ENCODE measurements around the gene SCARB1. TPM values are rescaled to one million over a fixed set of nuclear protein-coding genes. Genes with fewer than 3 reads are reported as not detected.

SCARB1 gene
- total RNA-seq, 1 donor from 2014 or later, result 24.0 TPM

GRCh38 chr12:124797321-124797720 lies 66.3 kb downstream of the SCARB1 start:
- Histone ChIP-seq H3K27ac (no peak overlapping the region), H3K4me1 (no peaks in the 10 kb centered on the region), H3K9me3 (no peaks in the 10 kb centered on the region), H3K4me3 (no peak overlapping the region), H3K27me3 (ENCODE audit: low read depth) (no peaks in the 10 kb centered on the region), H3K36me3 (peaks cover 27% of the 10 kb centered on the region)
- ATAC-seq (no peak), DNase-seq (no peak)
- intact Hi-C loops (cut with DNase I), result no loop called here
- TF ChIP-seq CTCF (IDR thresholded peaks at IDR 0.05), result no peak

GRCh38 chr12:124796303-124796960 lies 67.2 kb downstream of the SCARB1 start:
- Histone ChIP-seq H3K4me3 (no peak overlapping the region), H3K9me3 (no peaks in the 10 kb centered on the region), H3K27ac (no peak overlapping the region), H3K36me3 (peaks cover 31% of the 10 kb centered on the region), H3K4me1 (no peaks in the 10 kb centered on the region), H3K27me3 (ENCODE audit: low read depth) (no peaks in the 10 kb centered on the region)
- no peak for TF ChIP-seq CTCF (IDR thresholded peaks at IDR 0.05)
- intact Hi-C loops (cut with DNase I), result no loop called here
- no peak for DNase-seq
- ATAC-seq, result no peak

- intact Hi-C loops (cut with DNase I), result no loop called here
- no peaks in the 10 kb centered on the region for H3K27me3 ChIP-seq (ENCODE audit: low read depth)
- no peak overlapping the region for H3K27ac ChIP-seq
- TF ChIP-seq CTCF (IDR thresholded peaks at IDR 0.05), result no peak
- DNase-seq, result no peak
- no peaks in the 10 kb centered on the region for H3K4me1 ChIP-seq
- H3K9me3 ChIP-seq, result no peaks in the 10 kb centered on the region
- peaks cover 30% of the 10 kb centered on the region for H3K36me3 ChIP-seq
- no peak for ATAC-seq
- no peak overlapping the region for H3K4me3 ChIP-seq
These were observed 68.3 kb downstream of the SCARB1 start for GRCh38 chr12:124795081-124795948.

- intact Hi-C loops (cut with DNase I), result no loop called here
- DNase-seq, result no peak
- H3K27me3 ChIP-seq (ENCODE audit: low read depth), result no peaks in the 10 kb centered on the region
- H3K27ac ChIP-seq, result no peak overlapping the region
- H3K9me3 ChIP-seq, result no peaks in the 10 kb centered on the region
- no peak overlapping the region for H3K4me3 ChIP-seq
- H3K4me1 ChIP-seq, result no peaks in the 10 kb centered on the region
- no peak for TF ChIP-seq CTCF (IDR thresholded peaks at IDR 0.05)
- ATAC-seq, result no peak
- H3K36me3 ChIP-seq, result peaks cover 21% of the 10 kb centered on the region
These were observed 70.7 kb downstream of the SCARB1 start for GRCh38 chr12:124792961-124793441.

GRCh38 chr12:124792156-124792555 lies 71.5 kb downstream of the SCARB1 start:
- Histone ChIP-seq H3K27ac (no peak overlapping the region), H3K27me3 (ENCODE audit: low read depth) (no peaks in the 10 kb centered on the region), H3K9me3 (no peaks in the 10 kb centered on the region), H3K4me1 (no peaks in the 10 kb centered on the region), H3K36me3 (peaks cover 13% of the 10 kb centered on the region), H3K4me3 (no peak overlapping the region)
- no peak for DNase-seq
- intact Hi-C loops (cut with DNase I), result no loop called here
- ATAC-seq, result no peak
- TF ChIP-seq CTCF (IDR thresholded peaks at IDR 0.05), result no peak

All from lower lobe of right lung (tissue), 2 donors.